ENCODE measurements around the gene LEPROT.

GRCh38 chr1:65441464-65441863, 21.0 kb downstream of the LEPROT start:
- TF ChIP-seq, protein P1, sequence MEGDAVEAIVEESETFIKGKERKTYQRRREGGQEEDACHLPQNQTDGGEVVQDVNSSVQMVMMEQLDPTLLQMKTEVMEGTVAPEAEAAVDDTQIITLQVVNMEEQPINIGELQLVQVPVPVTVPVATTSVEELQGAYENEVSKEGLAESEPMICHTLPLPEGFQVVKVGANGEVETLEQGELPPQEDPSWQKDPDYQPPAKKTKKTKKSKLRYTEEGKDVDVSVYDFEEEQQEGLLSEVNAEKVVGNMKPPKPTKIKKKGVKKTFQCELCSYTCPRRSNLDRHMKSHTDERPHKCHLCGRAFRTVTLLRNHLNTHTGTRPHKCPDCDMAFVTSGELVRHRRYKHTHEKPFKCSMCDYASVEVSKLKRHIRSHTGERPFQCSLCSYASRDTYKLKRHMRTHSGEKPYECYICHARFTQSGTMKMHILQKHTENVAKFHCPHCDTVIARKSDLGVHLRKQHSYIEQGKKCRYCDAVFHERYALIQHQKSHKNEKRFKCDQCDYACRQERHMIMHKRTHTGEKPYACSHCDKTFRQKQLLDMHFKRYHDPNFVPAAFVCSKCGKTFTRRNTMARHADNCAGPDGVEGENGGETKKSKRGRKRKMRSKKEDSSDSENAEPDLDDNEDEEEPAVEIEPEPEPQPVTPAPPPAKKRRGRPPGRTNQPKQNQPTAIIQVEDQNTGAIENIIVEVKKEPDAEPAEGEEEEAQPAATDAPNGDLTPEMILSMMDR (IDR thresholded peaks at IDR 0.05): no peak
- TF ChIP-seq POLR2A (IDR thresholded peaks at IDR 0.05): no peak

All from uterus (tissue), 2 donors.